H4 (cell line): ENCODE results near the gene CHCHD6. TPM values are rescaled to one million over a fixed set of nuclear protein-coding genes. Genes with fewer than 3 reads are reported as not detected.

Experiments
- DNase-seq: peaks from one replicate; pipeline ENCODE4 v3.0.0-alpha.2; 2015; ENCODE audit warnings: low spot score
- total RNA-seq: library from RNA; depleted of rRNA; stranded (reverse); fragments of >200 nt; shearing (Covaris generic); gene quantifications from 2 replicates; pipeline ENCODE4 v1.2.3, GENCODE V29; 2014; rRNA removed

The CHCHD6 gene
- total RNA-seq, 1 experiment from 2014 or later = 16.5 TPM

DNA sequence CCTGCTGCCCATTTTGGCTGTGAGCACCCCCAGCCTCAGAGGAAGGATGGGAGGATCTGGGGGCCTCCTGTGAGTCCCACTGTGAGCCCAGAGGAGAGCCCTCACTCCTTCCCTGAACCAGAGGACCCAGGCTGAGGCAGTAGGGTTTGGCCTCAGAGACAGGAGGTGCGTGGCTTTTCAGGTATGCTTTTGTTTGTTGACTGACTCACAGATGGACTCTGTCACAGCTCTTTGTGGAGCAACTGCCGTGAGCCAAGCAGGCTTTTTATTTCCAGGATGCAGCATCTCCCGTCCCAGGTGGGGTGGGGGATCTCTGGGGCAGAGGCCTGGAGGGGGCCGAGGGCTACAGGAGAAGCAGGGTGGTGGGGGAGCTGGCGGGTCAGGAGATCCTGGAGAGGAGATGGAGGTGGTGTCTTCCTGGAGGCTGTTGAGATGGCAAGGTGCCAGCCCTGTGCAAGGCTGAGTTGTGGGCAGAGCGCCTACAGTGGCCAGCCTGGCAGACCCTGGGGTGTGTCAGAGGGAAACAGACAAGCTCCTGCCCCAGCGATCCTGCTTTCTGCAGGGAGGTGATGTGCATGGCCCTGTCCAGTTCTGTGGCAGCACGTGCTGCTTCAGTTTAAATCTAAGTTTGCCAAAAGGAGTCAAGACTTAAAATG, 302.9 kb downstream of the CHCHD6 start:
- no peak for DNase-seq

DNA sequence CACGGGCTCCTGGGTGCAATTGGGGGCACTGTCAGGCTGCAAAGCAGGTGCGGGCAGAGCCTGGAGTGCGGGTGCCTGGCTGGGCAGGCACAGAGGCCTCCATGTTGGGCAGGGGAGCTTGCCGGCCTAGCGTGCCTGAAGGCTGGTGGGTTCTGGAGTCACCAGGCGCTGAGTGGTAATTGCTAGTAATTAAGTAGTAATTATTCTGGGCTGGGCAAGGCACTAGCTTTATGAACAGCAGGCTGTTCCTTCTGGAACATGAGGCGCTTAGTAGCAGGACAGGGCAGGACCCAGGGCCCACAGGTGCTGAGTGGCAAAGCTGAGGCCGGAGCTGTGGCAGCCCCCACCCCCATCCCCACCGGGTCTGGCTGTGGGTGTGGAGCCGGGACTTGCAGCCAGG, 304.2 kb downstream of the CHCHD6 start:
- no peak for DNase-seq

DNA sequence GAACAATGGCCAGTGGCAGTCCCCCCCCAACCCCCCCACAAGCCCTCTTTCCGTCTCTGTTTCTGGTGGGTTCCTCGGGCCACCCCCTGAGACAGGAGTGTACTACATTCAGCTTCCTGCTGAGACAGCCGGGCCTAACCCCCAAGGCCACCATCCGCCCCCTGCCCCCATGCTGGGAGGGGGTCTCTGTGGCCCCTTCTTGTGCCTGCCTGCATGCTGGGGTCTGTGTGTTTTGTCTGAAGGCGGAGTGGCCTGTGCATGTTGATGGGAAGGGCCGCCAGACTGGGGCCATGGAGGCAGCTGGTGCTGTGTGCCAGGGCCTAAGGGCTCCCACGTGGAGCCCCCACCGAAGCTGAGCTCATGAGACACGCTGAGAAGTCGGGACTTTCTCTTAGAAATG, 305.5 kb downstream of the CHCHD6 start:
- DNase-seq = no peak

Other genes starting within 250 kb of the CHCHD6 start
- 6.6 and 12.2 TPM in 2 replicates for gene ZXDC, start 228.3 kb upstream of the CHCHD6 start, total RNA-seq
- not detected in 2 replicates for gene UROC1, start 186.5 kb upstream of the CHCHD6 start, total RNA-seq
- 0.37 TPM in 1 of 2 replicates, not detected in the other for gene CHST13, start 180.1 kb upstream of the CHCHD6 start, total RNA-seq
- gene C3orf22, start 145.3 kb upstream of the CHCHD6 start, total RNA-seq = not detected in 2 replicates
- gene TXNRD3, start 49.1 kb upstream of the CHCHD6 start, total RNA-seq = 11.6 and 14.4 TPM in 2 replicates